HG03520 (cell line): Measurements from ENCODE around the gene ZNF208.
"Not testable (repeated sequence)": the region's sequence is repeated elsewhere in the genome, so short reads cannot be mapped to it uniquely, and the experiment has no call there.

Source experiments
- ATAC-seq: cut with Tn5 transposase; IDR thresholded peaks from one replicate; pipeline ENCODE4 v1.9.1; 2021; ENCODE audit warnings: mild to moderate bottlenecking, moderate library complexity; ENCODE audit not compliant: unreplicated experiment

ZNF208 gene

GRCh38 chr19:21885516-21885915, 125.2 kb downstream of the ZNF208 start:
- not testable (repeated sequence) for ATAC-seq

GRCh38 chr19:21884786-21885185, 126.0 kb downstream of the ZNF208 start:
- not testable (repeated sequence) for ATAC-seq

- ATAC-seq: no peak
Observed at GRCh38 chr19:21883516-21883915, 127.2 kb downstream of the ZNF208 start.
